Activated CD4-positive, alpha-beta T cell treated with anti-CD3 and anti-CD28 coated beads, Interleukin-10, Interleukin-2, amounts not matched to agents 100 ng/mL and 50 ng/mL, durations not matched to agents 16 hours and 8 hours (primary cell): ENCODE results near the gene PILRA.
A peak's percentile ranks its signal among the peaks of the same experiment; 100 is the strongest.

ENCODE experiments used
- DNase-seq: peaks from one replicate; pipeline ENCODE4 v3.0.0-alpha.2; 2020

PILRA gene

GRCh38 chr7:100413889-100414288 is 40.6 kb downstream of the PILRA start:
- DNase-seq: no peak

- no peak for DNase-seq
These were observed 42.2 kb downstream of the PILRA start for GRCh38 chr7:100415448-100415847.

- DNase-seq: no peak
These were observed 45.8 kb downstream of the PILRA start for GRCh38 chr7:100418930-100419659.

GRCh38 chr7:100419660-100420226 is 46.5 kb downstream of the PILRA start:
- no peak for DNase-seq

GRCh38 chr7:100423315-100423714 is 50.0 kb downstream of the PILRA start:
- no peak for DNase-seq

- DNase-seq: no peak
These were observed 52.1 kb downstream of the PILRA start for GRCh38 chr7:100425347-100425746.

GRCh38 chr7:100426516-100426915 is 53.2 kb downstream of the PILRA start:
- no peak for DNase-seq

- no peak for DNase-seq
These were observed 54.5 kb downstream of the PILRA start for GRCh38 chr7:100427762-100428198.

- DNase-seq: peak; percentile 98
These were observed 55.1 kb downstream of the PILRA start, which contains the start of gene ZCWPW1 for GRCh38 chr7:100428199-100428966. ZCWPW1 (minus strand) TSS chr7:100428703; CDS start chr7:100420649, 8,054 bp downstream.

- peak; percentile 100 for DNase-seq
These were observed 55.8 kb downstream of the PILRA start for GRCh38 chr7:100428967-100429636.

GRCh38 chr7:100429637-100430492 is 56.6 kb downstream of the PILRA start, which contains the start of gene MEPCE:
MEPCE (plus strand) TSS chr7:100429831; CDS start chr7:100430019, 188 bp downstream.
- peak; percentile 95 for DNase-seq

GRCh38 chr7:100430493-100431285 is 57.4 kb downstream of the PILRA start:
- DNase-seq: peak; percentile 28

- no peak for DNase-seq
These were observed 58.0 kb downstream of the PILRA start for GRCh38 chr7:100431286-100431735.

- no peak for DNase-seq
These were observed 58.8 kb downstream of the PILRA start for GRCh38 chr7:100432053-100432452.

GRCh38 chr7:100432621-100433275 is 59.5 kb downstream of the PILRA start:
- no peak for DNase-seq

- DNase-seq: no peak
These were observed 59.9 kb downstream of the PILRA start for GRCh38 chr7:100433276-100433591.

- DNase-seq: no peak
These were observed 60.5 kb downstream of the PILRA start for GRCh38 chr7:100433592-100434296.

- DNase-seq: no peak
These were observed 61.2 kb downstream of the PILRA start for GRCh38 chr7:100434297-100435144.
